ENCODE measurements around the gene RBPJ.

RBPJ gene

GRCh38 chr4:26362745-26363439 lies 42.1 kb downstream of the RBPJ start:
- no peak for DNase-seq
- H3K27ac ChIP-seq: no peak overlapping the region
- H3K36me3 ChIP-seq: no peaks in the 10 kb centered on the region
- H3K27me3 ChIP-seq: no peaks in the 10 kb centered on the region
- no peak for TF ChIP-seq CTCF (IDR thresholded peaks at IDR 0.05)
- no peak overlapping the region for H3K4me3 ChIP-seq
- peaks cover 0 to 21% (median 6%) of the 10 kb centered on the region in 4 donors for H3K4me1 ChIP-seq
- intact Hi-C loops (cut with DNase I; ENCODE audit: low total_unique reads): no loop called here
- H3K9me3 ChIP-seq: no peaks in the 10 kb centered on the region

- no peaks in the 10 kb centered on the region for H3K27me3 ChIP-seq
- TF ChIP-seq CTCF (IDR thresholded peaks at IDR 0.05): no peak
- H3K9me3 ChIP-seq: no peaks in the 10 kb centered on the region
- H3K4me1 ChIP-seq: peaks cover 0 to 42% (median 9%) of the 10 kb centered on the region in 4 donors
- no peak overlapping the region for H3K27ac ChIP-seq
- H3K36me3 ChIP-seq: no peaks in the 10 kb centered on the region
- intact Hi-C loops (cut with DNase I; ENCODE audit: low total_unique reads): no loop called here
- no peak for DNase-seq
- no peak overlapping the region for H3K4me3 ChIP-seq
Measured at GRCh38 chr4:26365537-26366150, 44.8 kb downstream of the RBPJ start.

GRCh38 chr4:26367811-26368210 lies 47.0 kb downstream of the RBPJ start:
- intact Hi-C loops (cut with DNase I; ENCODE audit: low total_unique reads): no loop called here
- H3K9me3 ChIP-seq: no peaks in the 10 kb centered on the region
- no peak overlapping the region for H3K27ac ChIP-seq
- no peaks in the 10 kb centered on the region for H3K27me3 ChIP-seq
- no peaks in the 10 kb centered on the region for H3K36me3 ChIP-seq
- peaks cover 0 to 38% (median 8%) of the 10 kb centered on the region in 4 donors for H3K4me1 ChIP-seq
- no peak overlapping the region for H3K4me3 ChIP-seq
- TF ChIP-seq CTCF (IDR thresholded peaks at IDR 0.05): no peak
- no peak for DNase-seq

DNA sequence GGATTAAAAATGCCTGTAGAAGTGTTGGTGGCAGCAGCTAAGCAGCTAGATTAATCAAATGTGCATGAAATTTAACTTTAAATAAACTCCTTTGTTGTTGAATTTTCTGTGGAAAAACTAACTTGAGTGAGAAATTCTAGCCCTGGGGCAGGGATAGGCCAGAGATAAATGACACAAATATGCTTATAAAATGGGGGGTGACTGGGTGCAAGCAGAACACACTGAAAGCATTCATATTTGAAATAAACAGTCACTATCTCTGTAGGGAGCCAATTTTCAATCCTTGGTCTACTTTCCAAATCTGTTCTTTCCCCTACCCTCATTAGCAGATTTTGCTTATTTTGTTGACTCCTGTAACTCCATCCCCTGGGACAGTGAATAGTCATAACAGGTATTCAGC lies 47.9 kb downstream of the RBPJ start:
- Histone ChIP-seq H3K27ac (no peak overlapping the region), H3K4me3 (no peak overlapping the region), H3K9me3 (no peaks in the 10 kb centered on the region), H3K27me3 (no peaks in the 10 kb centered on the region), H3K36me3 (no peaks in the 10 kb centered on the region), H3K4me1 (peaks cover 0 to 43% (median 8%) of the 10 kb centered on the region in 4 donors)
- TF ChIP-seq CTCF (IDR thresholded peaks at IDR 0.05): no peak
- intact Hi-C loops (cut with DNase I; ENCODE audit: low total_unique reads): no loop called here
- no peak for DNase-seq

DNA sequence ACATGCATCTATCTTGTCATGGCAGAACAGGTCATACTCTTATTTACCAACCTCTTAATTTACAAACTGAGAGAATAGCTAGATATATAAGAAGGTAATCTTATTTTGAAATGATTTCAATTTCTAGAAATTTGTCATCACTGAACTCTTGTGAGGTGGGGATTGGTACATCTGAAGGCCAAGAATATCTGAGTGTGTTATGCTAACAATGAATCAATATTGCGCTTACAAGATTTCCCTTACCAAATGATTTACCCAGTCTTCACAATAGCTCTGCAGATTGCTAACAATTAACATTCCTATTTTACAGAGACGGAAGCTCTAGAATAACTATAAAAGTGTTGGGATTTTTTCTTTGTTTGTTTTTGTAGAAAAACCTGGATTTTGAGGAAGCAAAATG lies 48.3 kb downstream of the RBPJ start:
- peaks cover 0 to 43% (median 8%) of the 10 kb centered on the region in 4 donors for H3K4me1 ChIP-seq

More for the DNA sequence above, 48.3 kb downstream of the RBPJ start:
- Histone ChIP-seq H3K27ac (no peak overlapping the region), H3K4me3 (no peak overlapping the region), H3K9me3 (no peaks in the 10 kb centered on the region), H3K36me3 (no peaks in the 10 kb centered on the region), H3K27me3 (no peaks in the 10 kb centered on the region)
- intact Hi-C loops (cut with DNase I; ENCODE audit: low total_unique reads): no loop called here
- no peak for TF ChIP-seq CTCF (IDR thresholded peaks at IDR 0.05)
- no peak for DNase-seq

Measured in tibial artery (tissue), 4 donors.